ENCODE measurements around the gene MAST4. TPM values are rescaled to one million over a fixed set of nuclear protein-coding genes. Genes with fewer than 3 reads are reported as not detected.

MAST4 gene
- total and polyA plus RNA-seq, 2 donors (not counting 1 experiment from before 2014, with no cell fraction given), result 2.5 to 57.1 TPM

DNA sequence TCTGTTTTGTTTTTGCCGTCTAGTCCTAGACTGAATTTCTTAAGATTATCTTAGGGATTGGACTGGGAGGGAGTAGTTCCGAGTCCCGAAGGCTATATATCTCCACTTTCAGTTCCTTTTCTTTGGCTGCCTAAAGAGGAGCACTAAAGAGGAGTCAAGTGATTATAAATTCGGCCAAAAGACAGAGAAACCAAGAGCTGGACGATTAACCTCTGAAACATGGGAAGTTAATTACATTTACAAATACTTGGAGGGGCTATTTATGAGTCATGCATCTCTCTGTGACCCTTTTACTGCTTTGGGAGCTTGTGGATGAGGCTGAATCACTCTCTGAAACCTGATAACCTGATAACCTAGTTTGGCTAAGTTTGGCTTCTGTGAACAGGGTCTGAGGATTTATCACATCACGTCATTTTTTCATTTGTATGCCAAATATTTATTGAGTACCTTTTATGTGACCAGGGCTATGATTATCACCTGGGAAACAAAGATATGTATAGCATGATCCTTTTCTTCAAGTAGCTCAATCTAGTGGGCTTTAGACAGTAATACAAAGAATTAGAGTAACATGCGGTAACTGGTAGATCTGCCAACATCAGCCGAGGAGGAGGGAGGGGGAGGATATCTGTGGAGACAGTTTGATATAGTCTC lies 419.5 kb downstream of the MAST4 start:
- no peaks in the 10 kb centered on the region for H4K20me1 ChIP-seq (ENCODE audit: control insufficient read depth, insufficient read depth, low read length, poor library complexity, severe bottlenecking)
- no peak overlapping the region for H3K27ac ChIP-seq (ENCODE audit: low read length in 2 of 2)
- Mint-ChIP-seq H3K27ac (no peak overlapping the region), H3K27me3 (no peaks in the 10 kb centered on the region), H3K4me1 (peaks cover 1% of the 10 kb centered on the region), H3K9me3 (ENCODE audit: insufficient read depth) (no peaks in the 10 kb centered on the region), H3K4me3 (no peak overlapping the region)
- no peaks in the 10 kb centered on the region for H3K4me1 ChIP-seq (ENCODE audit: control insufficient read depth in 2 of 2, insufficient read depth in 2 of 2, low read length in 2 of 2)
- peaks cover 0 to 4% (median 0%) of the 10 kb centered on the region in 4 experiments for H3K27me3 ChIP-seq (replicated peaks in 1 of 4; ENCODE audit: control extremely low read depth in 1 of 4, control insufficient read depth in 3 of 4, insufficient read depth in 4 of 4, low read length in 3 of 4)
- DNase-seq (no peak), ATAC-seq (ENCODE audit: low read depth) (no peak)
- H3K36me3 ChIP-seq (replicated peaks in 1 of 2; ENCODE audit: control extremely low read depth in 1 of 2, control insufficient read depth in 1 of 2, extremely low read depth in 1 of 2, insufficient read depth in 2 of 2, low read length in 1 of 2), result no peaks in the 10 kb centered on the region
- H3K9me3 ChIP-seq (ENCODE audit: control extremely low read depth in 1 of 3, control insufficient read depth in 2 of 3, insufficient read depth in 1 of 3, low read length in 2 of 3), result no peaks in the 10 kb centered on the region
- no CpG with 5 or more reads among the region's 8 CpGs for WGBS (ENCODE audit: insufficient coverage)
- no peak overlapping the region for H2AFZ ChIP-seq (ENCODE audit: insufficient read depth, low read depth, low read length, poor library complexity, severe bottlenecking)
- no peak overlapping the region for H3K4me2 ChIP-seq (replicated peaks; ENCODE audit: low read depth, low read length, poor library complexity, severe bottlenecking)
- no peaks in the 10 kb centered on the region for H3K79me2 ChIP-seq (ENCODE audit: control insufficient read depth, insufficient read depth, low read length)
- ChIA-PET CTCF (interaction anchor here (2.7 kb wide), 1 partner anchor 11 kb away, joined by 6 read pairs; no protein-coding TSS in a partner anchor), POLR2A (no interaction called here)
- intact Hi-C loops (cut with micrococcal nuclease), result no loop called here
- TF ChIP-seq CTCF (IDR thresholded peaks at IDR 0.05) (no peak), EZH2 (IDR thresholded peaks at IDR 0.05; ENCODE audit: borderline replicate concordance, insufficient read depth, low read depth, low read length, poor library complexity, severe bottlenecking) (no peak)
- H3K9ac ChIP-seq (ENCODE audit: low read length), result no peak overlapping the region
- no peak overlapping the region for H3K4me3 ChIP-seq (ENCODE audit: control extremely low read depth in 1 of 5, extremely low read depth in 1 of 5, insufficient read depth in 1 of 5, low read depth in 2 of 5, low read length in 4 of 5)

DNA sequence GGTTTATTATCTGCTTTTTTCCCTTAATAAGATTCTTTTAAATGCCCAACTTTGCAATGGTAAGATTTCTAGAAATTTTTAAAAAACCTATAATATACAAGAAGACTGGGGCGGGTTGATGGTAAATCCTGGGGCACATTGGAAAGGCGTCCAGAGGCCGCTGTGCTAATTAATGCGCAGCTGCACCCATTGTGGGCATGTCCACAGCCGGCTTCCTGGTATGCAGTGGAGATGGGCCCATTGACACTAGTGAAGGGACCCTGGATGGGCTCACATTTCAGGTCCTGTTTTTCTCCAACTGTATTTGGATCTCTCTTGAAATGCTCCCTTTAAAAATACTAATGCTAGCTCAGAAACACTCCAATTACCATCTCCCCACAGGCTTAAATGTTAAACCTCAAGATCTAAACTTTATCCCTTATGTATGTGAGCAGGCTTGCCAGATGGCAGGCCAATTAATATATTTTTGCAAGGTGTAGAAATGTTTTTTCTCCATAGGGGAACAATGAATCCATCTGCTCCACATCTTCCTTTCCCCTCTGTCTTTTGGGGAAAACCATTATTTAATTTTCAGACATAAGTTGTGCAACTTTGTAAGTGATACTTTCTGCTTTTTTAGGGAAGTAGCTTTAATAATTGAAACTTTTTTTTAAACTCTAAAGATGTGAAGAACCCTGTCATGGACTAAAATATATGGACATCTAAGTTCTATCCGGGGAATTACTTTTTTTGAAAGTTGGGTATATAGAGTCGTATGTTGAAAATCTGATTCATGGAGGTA lies 423.1 kb downstream of the MAST4 start:
- Histone ChIP-seq H3K27ac (ENCODE audit: low read length in 2 of 2) (no peak overlapping the region), H2AFZ (ENCODE audit: insufficient read depth, low read depth, low read length, poor library complexity, severe bottlenecking) (no peak overlapping the region), H3K9me3 (ENCODE audit: control extremely low read depth in 1 of 3, control insufficient read depth in 2 of 3, insufficient read depth in 1 of 3, low read length in 2 of 3) (no peaks in the 10 kb centered on the region), H3K9ac (ENCODE audit: low read length) (no peak overlapping the region), H4K20me1 (ENCODE audit: control insufficient read depth, insufficient read depth, low read length, poor library complexity, severe bottlenecking) (no peaks in the 10 kb centered on the region), H3K4me3 (ENCODE audit: control extremely low read depth in 1 of 5, extremely low read depth in 1 of 5, insufficient read depth in 1 of 5, low read depth in 2 of 5, low read length in 4 of 5) (no peak overlapping the region), H3K36me3 (replicated peaks in 1 of 2; ENCODE audit: control extremely low read depth in 1 of 2, control insufficient read depth in 1 of 2, extremely low read depth in 1 of 2, insufficient read depth in 2 of 2, low read length in 1 of 2) (no peaks in the 10 kb centered on the region), H3K4me2 (replicated peaks; ENCODE audit: low read depth, low read length, poor library complexity, severe bottlenecking) (no peak overlapping the region), H3K79me2 (ENCODE audit: control insufficient read depth, insufficient read depth, low read length) (no peaks in the 10 kb centered on the region), H3K27me3 (replicated peaks in 1 of 4; ENCODE audit: control extremely low read depth in 1 of 4, control insufficient read depth in 3 of 4, insufficient read depth in 4 of 4, low read length in 3 of 4) (no peaks in the 10 kb centered on the region), H3K4me1 (ENCODE audit: control insufficient read depth in 2 of 2, insufficient read depth in 2 of 2, low read length in 2 of 2) (no peaks in the 10 kb centered on the region)
- no peaks in the 10 kb centered on the region for H3K27me3 Mint-ChIP-seq
- ChIA-PET CTCF (no interaction called here), POLR2A (no interaction called here)
- H3K4me3 Mint-ChIP-seq, result no peak overlapping the region
- no peak for ATAC-seq (ENCODE audit: low read depth)
- TF ChIP-seq CTCF (IDR thresholded peaks at IDR 0.05), result no peak
- TF ChIP-seq EZH2 (IDR thresholded peaks at IDR 0.05; ENCODE audit: borderline replicate concordance, insufficient read depth, low read depth, low read length, poor library complexity, severe bottlenecking), result no peak
- intact Hi-C loops (cut with micrococcal nuclease), result no loop called here
- WGBS (ENCODE audit: insufficient coverage), result 100% methylated on average over 1 of the region's 7 CpGs
- H3K4me1 Mint-ChIP-seq, result peaks cover 1% of the 10 kb centered on the region
- no peaks in the 10 kb centered on the region for H3K9me3 Mint-ChIP-seq (ENCODE audit: insufficient read depth)
- no peak overlapping the region for H3K27ac Mint-ChIP-seq
- no peak for DNase-seq

Data from B cell (primary cell).